Raji (cell line): Measurements from ENCODE around the gene IMMP2L.

ENCODE experiments used
- POLR2A ChIP-seq: IDR thresholded peaks from 2 replicates; pipeline ENCODE4 v1.6.1; 2011; ENCODE audit warnings: low read depth, low read length, control low read depth; ENCODE audit not compliant: insufficient read depth

IMMP2L gene

DNA sequence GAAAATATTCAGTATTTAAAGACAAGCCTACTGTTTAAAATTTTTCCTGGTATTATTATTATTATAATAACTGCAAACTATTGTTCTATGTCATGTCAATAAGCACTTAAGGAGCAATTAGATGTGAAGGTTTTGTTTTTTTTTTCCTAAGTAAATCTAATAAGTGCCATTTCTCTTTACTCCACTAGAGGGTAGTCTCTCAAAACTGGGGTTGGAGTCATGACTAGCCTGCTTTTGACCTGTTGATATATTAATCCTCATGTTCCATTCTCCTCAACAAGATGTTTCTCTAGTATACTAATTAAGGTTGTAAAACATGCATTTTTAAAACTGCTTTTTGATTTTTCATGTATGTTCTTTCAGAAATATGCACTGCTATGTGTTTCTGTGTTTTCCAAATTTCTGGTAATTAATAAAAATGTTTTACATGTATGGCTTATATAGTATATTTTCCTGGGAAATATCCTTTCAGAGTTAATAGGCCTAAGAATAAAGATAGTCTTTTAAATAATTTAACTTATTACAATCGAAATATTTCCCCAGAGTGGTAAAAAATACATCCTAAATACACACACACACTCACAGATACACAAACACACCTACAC lies 472.4 kb downstream of the IMMP2L start:
- TF ChIP-seq POLR2A = no peak

DNA sequence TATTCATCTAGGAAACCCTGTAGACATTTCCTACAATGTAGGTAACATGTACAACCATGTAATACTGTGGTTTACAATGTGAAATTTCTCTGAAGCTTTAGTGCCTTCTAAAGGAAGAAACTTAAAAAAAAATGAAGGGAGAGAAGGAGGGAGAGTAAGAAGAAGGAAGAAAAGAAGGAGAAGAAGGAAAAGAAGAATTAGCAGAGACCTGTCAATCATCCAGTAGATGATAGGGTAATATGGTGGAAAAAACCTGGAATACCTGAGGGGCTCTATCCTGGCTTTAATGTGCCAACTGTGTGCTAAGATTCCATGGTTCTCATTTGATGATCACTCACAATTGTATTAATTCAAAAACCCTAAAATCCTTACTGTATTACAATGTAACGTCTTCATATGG lies 474.0 kb downstream of the IMMP2L start:
- TF ChIP-seq POLR2A = no peak

DNA sequence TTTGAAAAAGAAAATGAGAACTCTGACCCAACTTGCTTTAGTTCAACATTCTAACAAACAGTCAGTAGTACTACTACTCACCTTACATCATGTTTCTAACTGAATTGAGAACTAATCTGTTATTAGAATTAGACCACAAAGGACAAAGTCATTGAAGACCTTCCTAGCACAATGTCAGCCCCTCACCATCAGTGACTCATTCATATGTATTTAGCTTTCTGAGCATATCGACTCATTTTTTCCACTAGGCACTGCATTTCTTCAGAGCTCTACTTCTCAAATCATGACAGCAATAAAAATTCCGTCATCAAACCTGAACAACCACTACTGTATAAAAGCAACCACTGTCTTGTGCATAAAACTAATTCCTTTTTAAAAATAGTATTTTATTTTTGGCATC lies 475.8 kb downstream of the IMMP2L start:
- TF ChIP-seq POLR2A = no peak

DNA sequence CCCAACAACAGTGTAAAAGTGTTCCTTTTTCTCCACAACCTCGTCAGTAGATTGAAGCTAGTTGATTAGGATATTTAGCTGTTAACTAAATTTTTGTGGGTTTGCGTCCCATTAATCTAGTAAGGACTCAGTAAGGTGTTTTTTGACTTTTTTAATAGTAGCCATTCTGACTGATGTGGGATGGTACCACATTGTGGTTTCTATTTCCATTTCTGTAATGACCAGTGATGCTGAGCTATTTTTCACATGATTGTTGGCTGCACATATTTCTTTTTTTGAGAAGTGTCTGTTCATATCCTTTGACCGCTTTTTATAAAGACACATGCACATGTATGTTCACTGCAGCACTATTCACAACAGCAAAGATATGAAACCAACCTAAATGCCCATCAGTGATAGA lies 476.9 kb downstream of the IMMP2L start:
- TF ChIP-seq POLR2A = no peak

DNA sequence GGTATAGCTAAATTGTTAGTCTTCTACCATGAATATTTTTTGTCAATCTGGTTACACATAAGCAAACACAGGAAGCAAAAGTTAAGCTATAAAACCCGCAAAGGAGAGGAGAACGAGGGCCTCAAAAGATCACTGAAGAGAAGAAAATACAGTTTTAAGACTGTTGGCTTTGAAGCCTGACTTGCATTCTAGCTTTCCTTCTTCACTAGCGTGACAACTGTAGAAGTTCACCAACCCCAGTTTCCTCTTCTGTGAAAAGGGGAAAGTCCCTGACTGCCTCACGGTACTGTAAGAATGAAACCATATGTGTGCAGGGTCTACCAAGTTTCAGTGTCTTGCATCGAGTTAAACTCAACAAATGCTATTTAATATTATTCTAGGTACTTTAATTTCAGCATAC lies 478.9 kb downstream of the IMMP2L start:
- TF ChIP-seq POLR2A = no peak

DNA sequence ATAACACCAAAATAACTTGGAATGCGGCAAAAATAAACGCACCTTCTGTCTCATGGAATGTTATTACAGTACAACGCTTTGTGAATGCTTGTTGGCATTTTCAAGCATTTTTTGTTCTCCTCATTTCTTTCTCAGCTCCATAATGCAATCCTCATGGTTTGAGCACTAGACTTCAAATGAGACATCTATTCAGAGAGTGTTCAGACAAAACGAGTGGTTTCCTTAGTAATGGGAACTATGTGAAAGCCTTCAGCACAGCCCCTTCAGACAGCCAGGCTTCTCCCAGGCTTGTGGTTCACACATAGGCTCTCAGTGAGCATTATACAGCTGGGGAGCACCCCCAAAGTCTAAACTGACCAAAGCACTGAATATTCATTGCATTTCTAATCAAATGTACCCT lies 479.9 kb downstream of the IMMP2L start:
- no peak for TF ChIP-seq POLR2A

DNA sequence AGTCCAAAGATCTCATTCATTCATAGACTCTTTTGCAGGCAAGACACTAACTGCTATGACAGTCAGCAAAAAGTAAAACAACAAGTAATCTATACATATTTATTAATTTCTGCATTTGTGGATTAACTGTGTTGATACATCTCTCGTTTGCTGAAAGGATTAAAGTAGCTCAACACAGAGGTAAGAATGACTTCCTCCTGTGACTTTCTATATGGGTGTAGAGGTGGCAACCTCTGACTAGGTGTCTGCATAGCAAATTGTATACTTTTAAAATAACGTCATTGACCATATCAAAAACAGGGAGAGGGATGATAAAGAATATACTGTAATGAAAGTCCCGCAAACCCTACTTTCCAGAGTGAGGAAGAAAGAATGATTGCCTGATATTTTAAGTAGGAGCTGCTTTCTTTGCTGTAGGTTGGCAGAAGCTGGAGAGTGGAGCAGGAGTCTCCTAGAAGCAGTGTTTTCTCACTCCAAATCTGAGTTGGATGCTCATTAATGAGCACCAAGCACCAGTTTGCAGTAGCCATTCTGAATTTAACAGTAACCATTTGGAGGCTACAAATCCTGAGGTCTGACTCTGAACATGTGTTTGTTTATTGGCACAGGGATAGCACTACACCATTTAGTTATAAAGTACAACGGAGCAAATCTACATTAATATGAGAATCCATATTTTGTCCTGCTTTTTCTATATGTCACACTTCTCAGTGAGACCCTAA lies 480.6 kb downstream of the IMMP2L start:
- no peak for TF ChIP-seq POLR2A

DNA sequence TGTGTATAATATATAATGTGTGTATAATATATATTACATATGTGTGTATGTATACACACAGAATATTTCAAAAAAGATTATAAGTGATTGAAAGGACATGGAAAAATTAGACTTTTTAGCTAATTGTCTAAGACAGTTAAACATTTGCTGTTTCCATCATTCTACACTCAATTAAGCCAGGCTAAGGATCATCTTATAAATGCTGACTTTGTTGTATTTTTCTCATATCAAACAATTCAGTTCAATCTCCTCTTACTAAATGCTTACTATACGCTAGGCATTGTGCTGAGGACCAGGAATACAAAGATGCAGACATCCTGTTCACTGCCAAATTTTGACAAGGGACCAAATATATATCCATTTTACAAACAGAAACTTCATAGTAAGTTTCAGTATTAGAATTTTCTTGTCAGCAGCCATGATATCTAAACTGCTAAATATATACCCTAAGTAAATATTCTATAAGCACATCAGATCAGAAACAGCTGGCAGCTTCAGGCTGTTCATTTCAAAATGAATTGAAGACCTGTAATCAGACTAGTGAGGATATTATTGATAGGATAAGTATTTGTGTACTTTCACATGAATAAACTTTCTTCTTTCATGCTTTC lies 481.7 kb downstream of the IMMP2L start:
- TF ChIP-seq POLR2A = no peak

GRCh38 chr7:111077001-111077400 lies 485.3 kb downstream of the IMMP2L start:
- no peak for TF ChIP-seq POLR2A

GRCh38 chr7:111076205-111076604 lies 486.1 kb downstream of the IMMP2L start:
- no peak for TF ChIP-seq POLR2A

DNA sequence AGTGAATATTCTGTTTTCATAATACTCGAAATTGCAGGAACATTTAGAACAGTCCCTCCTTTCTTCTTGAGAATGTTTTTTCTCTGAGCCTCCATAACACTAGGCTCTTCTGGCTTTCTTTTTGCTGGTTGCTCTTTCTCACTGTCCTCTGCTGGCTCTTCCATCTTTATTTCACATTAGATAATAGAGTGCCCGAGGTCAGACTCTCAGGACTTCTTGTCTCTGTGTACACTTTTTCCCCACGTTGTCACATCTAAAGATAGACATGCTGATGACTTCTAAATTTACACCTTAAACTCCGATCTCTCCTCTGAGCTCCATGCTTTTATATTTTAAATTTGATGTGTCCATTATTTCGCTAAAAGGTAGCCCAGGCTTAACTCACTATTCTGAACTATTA lies 486.8 kb downstream of the IMMP2L start:
- no peak for TF ChIP-seq POLR2A

- TF ChIP-seq POLR2A = no peak
Measured at GRCh38 chr7:111074748-111075146, 487.5 kb downstream of the IMMP2L start.

DNA sequence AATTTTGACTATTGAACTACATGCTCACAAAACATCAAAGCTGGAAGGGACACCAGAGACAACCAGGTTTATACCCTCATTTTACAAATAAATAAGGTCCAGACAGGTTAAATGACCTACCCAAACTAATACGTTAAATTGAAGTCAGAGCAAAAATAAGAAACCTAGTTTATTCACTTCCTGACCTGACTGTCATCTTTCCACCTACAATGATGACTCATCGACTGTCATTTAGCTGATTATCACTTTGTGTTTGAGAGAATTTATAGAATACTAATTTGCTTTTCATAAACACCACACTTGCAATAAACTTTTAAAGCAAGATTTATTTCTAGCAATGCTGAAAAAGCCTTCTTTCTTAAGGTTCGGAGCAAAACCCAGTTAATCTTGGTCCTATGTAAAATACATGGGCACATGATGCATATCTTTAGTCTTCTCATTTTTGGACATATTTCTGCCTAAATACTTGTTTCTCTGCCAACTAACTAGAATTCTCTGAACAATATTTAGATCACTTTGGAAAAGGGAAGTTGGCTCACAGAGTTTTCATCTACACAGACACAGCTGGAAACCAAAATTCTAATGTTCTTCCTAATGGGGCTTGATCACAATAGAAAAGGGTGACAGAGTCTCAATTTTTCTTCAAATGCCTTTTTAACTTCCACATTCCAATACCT lies 488.1 kb downstream of the IMMP2L start:
- TF ChIP-seq POLR2A = no peak

GRCh38 chr7:111071556-111071955 lies 490.7 kb downstream of the IMMP2L start:
- TF ChIP-seq POLR2A = no peak

DNA sequence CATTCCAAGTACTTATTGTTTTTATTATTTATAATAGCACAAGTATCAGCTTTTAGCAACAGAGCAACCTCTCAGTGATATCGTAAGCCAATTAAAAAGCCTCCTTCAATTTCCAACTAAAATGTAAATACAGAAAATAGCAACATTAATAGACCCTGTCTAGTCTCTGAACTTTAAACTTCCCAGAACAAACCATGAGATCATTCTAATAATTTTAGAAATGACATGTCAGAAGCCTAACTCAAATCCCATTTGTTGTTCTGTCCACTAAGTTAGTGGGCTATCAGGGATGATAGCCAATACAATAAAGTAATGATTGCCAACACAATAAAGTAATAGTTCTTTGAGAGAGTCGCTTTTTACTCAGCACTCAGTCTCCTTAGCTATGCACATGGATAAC lies 493.7 kb downstream of the IMMP2L start:
- TF ChIP-seq POLR2A = no peak

DNA sequence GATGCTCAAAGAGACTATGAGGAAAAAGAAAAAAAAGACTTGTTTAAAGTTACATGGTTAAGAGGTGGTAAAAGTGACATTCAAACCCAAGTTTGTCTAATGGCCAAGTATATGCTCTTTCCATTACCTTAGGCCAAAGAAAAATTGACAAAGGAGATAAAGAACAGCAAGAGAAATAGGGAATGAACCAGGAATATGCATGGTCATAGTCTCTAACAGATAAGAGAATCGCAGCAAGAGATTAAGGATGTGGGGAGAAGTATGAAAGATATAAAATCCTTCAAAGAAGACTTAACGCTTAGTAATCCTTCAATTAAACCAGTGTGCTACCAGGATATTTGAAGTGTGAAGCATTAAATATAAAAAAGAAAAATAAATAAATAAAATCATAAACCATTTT lies 494.6 kb downstream of the IMMP2L start:
- no peak for TF ChIP-seq POLR2A
